ENCODE measurements around the gene FKRP. TPM values are rescaled to one million over a fixed set of nuclear protein-coding genes. Genes with fewer than 3 reads are reported as not detected.

The FKRP gene
- total and polyA plus RNA-seq, 2 of the 13 experiments (the other 11 are each of a cell fraction or from before 2014, with no cell fraction given), result 7.3 to 9.8 TPM

DNA sequence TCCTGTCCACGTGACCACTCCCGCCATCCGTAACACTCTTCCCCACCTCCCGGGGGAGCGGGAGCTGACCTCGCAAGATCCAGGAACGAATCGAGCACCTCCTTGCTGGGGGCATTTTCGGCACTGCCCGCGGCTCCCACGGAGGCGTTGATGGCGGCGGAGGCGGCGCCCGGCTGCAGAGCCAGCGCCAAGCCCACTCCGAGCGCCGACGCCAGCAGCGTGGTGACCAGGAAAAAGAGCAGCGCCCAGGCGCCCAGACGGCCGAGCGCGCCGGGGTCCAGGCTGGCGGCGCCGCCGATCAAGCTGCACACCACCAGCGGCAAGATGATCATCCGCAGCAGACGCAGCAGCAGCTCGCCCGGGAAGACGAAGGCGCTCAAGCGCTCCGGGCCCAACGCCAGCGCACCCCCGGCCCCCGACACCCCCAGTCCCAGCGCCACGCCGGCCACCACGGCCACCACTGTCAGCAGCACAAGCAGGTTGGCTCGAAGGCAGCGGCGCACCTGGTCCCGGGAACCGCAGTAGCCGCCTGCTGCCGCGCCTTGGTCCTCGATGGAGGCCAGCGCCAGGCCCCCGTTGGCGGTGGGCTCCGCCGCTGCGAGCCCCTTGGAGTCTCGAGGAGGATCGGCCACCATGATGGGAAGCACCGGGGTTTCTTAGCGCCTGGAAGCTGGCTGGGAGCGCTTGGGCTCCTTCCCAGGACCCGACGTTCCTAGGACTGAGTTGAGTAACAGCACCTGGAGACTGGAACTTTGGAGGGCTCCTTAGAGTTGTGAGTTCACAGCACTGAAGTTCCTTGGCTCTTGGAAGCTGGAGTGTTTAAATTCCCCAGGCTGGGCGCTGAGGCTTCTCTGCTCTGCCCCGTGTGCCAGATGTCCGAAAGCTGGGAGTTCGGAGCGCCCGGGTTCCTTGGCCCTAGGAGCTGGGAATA, 41.7 kb downstream of the FKRP start (continued):
- TF ChIP-seq SIX4 (CRISPR knock-in tag; IDR thresholded peaks at IDR 0.05) (no peak), ZFP62 (CRISPR knock-in tag; IDR thresholded peaks at IDR 0.05) (no peak), ZNF432 (CRISPR knock-in tag; IDR thresholded peaks at IDR 0.05; ENCODE audit: borderline replicate concordance) (no peak), ZNF510 (CRISPR knock-in tag; IDR thresholded peaks at IDR 0.05; ENCODE audit: low read depth) (no peak), ZNF790 (CRISPR knock-in tag; IDR thresholded peaks at IDR 0.05; ENCODE audit: borderline replicate concordance) (peak; percentile 62; the same call in 1 of the 2 replicates)
- TF ChIP-seq, protein P1, sequence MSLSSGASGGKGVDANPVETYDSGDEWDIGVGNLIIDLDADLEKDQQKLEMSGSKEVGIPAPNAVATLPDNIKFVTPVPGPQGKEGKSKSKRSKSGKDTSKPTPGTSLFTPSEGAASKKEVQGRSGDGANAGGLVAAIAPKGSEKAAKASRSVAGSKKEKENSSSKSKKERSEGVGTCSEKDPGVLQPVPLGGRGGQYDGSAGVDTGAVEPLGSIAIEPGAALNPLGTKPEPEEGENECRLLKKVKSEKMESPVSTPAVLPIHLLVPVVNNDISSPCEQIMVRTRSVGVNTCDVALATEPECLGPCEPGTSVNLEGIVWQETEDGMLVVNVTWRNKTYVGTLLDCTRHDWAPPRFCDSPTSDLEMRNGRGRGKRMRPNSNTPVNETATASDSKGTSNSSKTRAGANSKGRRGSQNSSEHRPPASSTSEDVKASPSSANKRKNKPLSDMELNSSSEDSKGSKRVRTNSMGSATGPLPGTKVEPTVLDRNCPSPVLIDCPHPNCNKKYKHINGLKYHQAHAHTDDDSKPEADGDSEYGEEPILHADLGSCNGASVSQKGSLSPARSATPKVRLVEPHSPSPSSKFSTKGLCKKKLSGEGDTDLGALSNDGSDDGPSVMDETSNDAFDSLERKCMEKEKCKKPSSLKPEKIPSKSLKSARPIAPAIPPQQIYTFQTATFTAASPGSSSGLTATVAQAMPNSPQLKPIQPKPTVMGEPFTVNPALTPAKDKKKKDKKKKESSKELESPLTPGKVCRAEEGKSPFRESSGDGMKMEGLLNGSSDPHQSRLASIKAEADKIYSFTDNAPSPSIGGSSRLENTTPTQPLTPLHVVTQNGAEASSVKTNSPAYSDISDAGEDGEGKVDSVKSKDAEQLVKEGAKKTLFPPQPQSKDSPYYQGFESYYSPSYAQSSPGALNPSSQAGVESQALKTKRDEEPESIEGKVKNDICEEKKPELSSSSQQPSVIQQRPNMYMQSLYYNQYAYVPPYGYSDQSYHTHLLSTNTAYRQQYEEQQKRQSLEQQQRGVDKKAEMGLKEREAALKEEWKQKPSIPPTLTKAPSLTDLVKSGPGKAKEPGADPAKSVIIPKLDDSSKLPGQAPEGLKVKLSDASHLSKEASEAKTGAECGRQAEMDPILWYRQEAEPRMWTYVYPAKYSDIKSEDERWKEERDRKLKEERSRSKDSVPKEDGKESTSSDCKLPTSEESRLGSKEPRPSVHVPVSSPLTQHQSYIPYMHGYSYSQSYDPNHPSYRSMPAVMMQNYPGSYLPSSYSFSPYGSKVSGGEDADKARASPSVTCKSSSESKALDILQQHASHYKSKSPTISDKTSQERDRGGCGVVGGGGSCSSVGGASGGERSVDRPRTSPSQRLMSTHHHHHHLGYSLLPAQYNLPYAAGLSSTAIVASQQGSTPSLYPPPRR (CRISPR knock-in tag; IDR thresholded peaks at IDR 0.05; ENCODE audit: borderline replicate concordance), result no peak
- TF ChIP-seq, protein P2, sequence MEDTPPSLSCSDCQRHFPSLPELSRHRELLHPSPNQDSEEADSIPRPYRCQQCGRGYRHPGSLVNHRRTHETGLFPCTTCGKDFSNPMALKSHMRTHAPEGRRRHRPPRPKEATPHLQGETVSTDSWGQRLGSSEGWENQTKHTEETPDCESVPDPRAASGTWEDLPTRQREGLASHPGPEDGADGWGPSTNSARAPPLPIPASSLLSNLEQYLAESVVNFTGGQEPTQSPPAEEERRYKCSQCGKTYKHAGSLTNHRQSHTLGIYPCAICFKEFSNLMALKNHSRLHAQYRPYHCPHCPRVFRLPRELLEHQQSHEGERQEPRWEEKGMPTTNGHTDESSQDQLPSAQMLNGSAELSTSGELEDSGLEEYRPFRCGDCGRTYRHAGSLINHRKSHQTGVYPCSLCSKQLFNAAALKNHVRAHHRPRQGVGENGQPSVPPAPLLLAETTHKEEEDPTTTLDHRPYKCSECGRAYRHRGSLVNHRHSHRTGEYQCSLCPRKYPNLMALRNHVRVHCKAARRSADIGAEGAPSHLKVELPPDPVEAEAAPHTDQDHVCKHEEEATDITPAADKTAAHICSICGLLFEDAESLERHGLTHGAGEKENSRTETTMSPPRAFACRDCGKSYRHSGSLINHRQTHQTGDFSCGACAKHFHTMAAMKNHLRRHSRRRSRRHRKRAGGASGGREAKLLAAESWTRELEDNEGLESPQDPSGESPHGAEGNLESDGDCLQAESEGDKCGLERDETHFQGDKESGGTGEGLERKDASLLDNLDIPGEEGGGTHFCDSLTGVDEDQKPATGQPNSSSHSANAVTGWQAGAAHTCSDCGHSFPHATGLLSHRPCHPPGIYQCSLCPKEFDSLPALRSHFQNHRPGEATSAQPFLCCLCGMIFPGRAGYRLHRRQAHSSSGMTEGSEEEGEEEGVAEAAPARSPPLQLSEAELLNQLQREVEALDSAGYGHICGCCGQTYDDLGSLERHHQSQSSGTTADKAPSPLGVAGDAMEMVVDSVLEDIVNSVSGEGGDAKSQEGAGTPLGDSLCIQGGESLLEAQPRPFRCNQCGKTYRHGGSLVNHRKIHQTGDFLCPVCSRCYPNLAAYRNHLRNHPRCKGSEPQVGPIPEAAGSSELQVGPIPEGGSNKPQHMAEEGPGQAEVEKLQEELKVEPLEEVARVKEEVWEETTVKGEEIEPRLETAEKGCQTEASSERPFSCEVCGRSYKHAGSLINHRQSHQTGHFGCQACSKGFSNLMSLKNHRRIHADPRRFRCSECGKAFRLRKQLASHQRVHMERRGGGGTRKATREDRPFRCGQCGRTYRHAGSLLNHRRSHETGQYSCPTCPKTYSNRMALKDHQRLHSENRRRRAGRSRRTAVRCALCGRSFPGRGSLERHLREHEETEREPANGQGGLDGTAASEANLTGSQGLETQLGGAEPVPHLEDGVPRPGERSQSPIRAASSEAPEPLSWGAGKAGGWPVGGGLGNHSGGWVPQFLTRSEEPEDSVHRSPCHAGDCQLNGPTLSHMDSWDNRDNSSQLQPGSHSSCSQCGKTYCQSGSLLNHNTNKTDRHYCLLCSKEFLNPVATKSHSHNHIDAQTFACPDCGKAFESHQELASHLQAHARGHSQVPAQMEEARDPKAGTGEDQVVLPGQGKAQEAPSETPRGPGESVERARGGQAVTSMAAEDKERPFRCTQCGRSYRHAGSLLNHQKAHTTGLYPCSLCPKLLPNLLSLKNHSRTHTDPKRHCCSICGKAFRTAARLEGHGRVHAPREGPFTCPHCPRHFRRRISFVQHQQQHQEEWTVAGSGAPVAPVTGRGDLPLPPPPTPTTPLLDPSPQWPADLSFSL (CRISPR knock-in tag; IDR thresholded peaks at IDR 0.05), result no peak
